Inferior parietal cortex (tissue), 1 donor: ENCODE data around the gene CDK18.
A peak's percentile ranks its signal among the peaks of the same experiment; 100 is the strongest.

Experiments
- DNase-seq: peaks from one replicate; pipeline ENCODE4 v3.0.0-alpha.2; 2016; ENCODE audit errors: extremely low spot score

CDK18 gene

GRCh38 chr1:205536759-205537361, 32.4 kb downstream of the CDK18 start:
- no peak for DNase-seq

- no peak for DNase-seq
Observed at GRCh38 chr1:205537386-205538018, 33.0 kb downstream of the CDK18 start.

GRCh38 chr1:205538235-205538840, 33.9 kb downstream of the CDK18 start:
- no peak for DNase-seq

- DNase-seq, result no peak
Observed at GRCh38 chr1:205541161-205541886, 36.9 kb downstream of the CDK18 start.

- no peak for DNase-seq
Observed at GRCh38 chr1:205542367-205542766, 37.9 kb downstream of the CDK18 start.

GRCh38 chr1:205543351-205544301, 39.2 kb downstream of the CDK18 start:
- DNase-seq, result peak; percentile 75

GRCh38 chr1:205545001-205545919, 40.8 kb downstream of the CDK18 start:
- no peak for DNase-seq

- no peak for DNase-seq
Observed at GRCh38 chr1:205545991-205546390, 41.5 kb downstream of the CDK18 start.

GRCh38 chr1:205546541-205546940, 42.1 kb downstream of the CDK18 start:
- no peak for DNase-seq

GRCh38 chr1:205547936-205548827, 43.7 kb downstream of the CDK18 start:
- no peak for DNase-seq

GRCh38 chr1:205554026-205554811, 49.8 kb downstream of the CDK18 start:
- no peak for DNase-seq

GRCh38 chr1:205561501-205562203, 57.2 kb downstream of the CDK18 start:
- DNase-seq, result no peak

- no peak for DNase-seq
Observed at GRCh38 chr1:205563927-205564441, 59.5 kb downstream of the CDK18 start.

- DNase-seq, result no peak
Observed at GRCh38 chr1:205565799-205566198, 61.3 kb downstream of the CDK18 start.

GRCh38 chr1:205567716-205568115, 63.2 kb downstream of the CDK18 start:
- no peak for DNase-seq

- DNase-seq, result no peak
Observed at GRCh38 chr1:205568135-205568468, 63.6 kb downstream of the CDK18 start.

GRCh38 chr1:205568469-205569361, 64.2 kb downstream of the CDK18 start:
- DNase-seq, result no peak
